DMS153 treated with DMSO at 0.1 percent for 48 hours (cell line): Measurements from ENCODE around the gene UBTD1.
"Not testable (repeated sequence)": the region's sequence is repeated elsewhere in the genome, so short reads cannot be mapped to it uniquely, and the experiment has no call there.

Source experiments
- DNase-seq: peaks from one replicate; lab custom pipeline; 2025; ENCODE audit not compliant: unreplicated experiment; lab: John Stamatoyannopoulos, UW

Gene UBTD1

GRCh38 chr10:97498841-97499560 is at the start of gene UBTD1:
Gene UBTD1, plus strand, starts transcription at chr10:97498924. Its CDS starts 280 bp downstream, at chr10:97499204.
- no peak for DNase-seq

DNA sequence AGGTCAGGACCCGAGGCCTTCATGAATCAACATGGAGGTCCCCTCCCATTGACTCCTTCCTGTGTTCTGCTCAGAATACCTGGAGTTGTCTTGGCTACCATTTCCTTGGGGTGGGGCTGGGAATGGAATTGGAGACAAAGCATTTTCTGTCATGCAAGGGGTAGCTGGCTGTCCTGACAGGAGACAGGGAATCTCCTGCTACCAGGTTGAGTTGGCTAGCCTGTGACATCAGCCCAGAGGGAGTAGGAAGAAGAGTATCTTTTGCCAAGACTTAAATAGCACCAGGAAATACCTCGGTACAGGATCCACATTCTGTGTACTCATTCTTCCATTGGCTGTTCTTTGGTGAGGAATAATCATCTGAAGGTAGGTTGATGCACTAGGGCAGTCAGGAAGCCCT is 47.9 kb upstream of the UBTD1 start:
- no peak for DNase-seq

DNA sequence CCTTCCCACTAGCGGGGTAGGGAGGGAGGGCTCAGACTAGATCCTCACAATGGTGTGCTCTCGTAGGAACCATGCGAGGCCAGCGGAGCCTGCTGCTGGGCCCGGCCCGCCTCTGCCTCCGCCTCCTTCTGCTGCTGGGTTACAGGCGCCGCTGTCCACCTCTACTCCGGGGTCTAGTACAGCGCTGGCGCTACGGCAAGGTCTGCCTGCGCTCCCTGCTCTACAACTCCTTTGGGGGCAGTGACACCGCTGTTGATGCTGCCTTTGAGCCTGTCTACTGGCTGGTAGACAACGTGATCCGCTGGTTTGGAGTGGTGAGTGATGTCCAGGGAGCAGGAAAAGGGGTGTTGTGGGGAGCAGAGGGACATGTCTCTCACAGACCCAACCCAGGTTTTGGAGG is 47.1 kb upstream of the UBTD1 start:
- no peak for DNase-seq

GRCh38 chr10:97452352-97452751 is 46.4 kb upstream of the UBTD1 start:
- no peak for DNase-seq

DNA sequence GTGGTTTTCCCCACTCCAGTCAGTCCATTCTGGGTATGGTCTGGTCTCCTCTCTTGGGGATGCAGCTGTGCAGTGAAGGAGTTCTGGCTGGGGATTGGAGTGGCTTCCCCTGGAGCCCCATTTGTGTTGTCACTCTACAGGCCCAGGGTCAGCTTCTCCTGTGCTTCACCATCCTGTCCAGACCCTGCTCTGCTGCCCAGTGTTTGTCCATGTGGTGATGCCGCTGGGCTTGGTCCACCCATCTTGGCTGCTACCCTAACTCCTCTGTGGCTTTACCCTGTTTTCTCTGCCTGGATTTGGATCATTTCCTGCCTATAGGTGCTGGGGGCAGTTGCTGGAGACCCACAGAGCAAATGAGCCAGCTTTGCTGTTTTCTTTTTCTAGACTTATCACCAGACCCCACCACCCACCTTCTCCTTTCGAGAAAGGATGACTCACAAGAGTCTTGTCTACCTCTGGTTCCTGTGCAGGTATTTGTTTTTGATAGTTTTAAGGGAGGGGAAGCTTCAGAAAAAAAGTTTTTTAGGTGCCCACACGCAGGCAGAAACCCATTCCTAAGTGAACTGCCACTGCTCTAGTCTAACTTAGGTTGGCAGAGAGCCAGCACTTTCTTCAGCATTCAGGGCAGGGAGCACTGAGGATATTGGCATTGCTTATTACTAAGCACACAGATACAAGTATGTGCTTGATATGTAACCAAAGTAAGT is 44.2 kb upstream of the UBTD1 start:
- no peak for DNase-seq

DNA sequence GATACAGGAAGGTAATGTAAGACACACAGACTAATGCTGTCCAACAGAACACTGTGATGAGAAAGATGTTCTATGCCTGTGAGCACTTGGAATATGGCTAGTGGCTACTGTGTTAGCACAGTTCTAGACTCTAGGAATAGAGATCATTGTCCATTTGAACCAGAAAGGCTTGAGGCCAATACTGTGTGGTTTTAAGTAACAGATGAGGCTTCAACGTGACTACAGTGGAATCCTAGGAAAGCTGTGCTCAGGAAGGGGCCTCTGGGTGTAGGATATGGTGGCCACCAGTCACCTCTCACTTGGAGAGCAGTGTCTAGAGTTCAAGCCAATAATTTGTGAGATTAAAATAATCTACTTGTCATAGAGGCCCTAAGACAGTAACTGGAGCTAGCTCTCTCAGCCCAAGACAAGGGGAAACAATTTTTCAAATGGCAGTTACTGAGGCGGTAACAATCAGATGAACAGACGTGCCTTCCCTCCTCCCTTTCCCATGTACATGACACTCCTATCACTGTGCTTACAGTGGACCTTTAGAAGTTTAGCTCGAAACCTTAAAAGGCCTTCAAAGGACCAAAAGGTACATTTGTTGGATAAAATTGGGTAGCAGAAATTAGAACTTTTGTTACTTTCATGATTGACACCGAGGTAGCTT is 42.6 kb upstream of the UBTD1 start:
- no peak for DNase-seq

- no peak for DNase-seq
These were observed 42.0 kb upstream of the UBTD1 start for GRCh38 chr10:97456686-97457065.

DNA sequence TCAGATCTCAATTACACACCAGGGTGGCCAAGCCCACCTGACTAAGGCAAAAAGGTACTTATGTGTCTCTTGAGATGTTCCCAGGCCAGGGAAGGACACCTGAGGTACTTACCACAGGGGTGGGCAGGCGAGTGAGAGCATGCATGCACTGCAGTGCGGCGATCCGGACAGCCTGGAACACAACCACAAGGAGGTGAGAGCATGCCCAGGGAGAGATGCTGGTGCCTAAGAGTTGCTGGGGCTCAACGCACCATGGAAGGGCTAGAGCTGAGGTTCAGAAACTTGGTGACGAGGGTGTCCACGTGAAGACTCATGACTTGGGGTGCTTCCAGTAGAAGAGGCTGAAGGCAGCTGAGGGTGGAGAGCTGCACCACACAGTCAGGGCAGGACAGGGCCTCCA is 39.6 kb upstream of the UBTD1 start:
- DNase-seq, result no peak

GRCh38 chr10:97459933-97460332 is 38.8 kb upstream of the UBTD1 start:
- no peak for DNase-seq

- DNase-seq, result no peak
These were observed 36.4 kb upstream of the UBTD1 start for GRCh38 chr10:97462309-97462708.

DNA sequence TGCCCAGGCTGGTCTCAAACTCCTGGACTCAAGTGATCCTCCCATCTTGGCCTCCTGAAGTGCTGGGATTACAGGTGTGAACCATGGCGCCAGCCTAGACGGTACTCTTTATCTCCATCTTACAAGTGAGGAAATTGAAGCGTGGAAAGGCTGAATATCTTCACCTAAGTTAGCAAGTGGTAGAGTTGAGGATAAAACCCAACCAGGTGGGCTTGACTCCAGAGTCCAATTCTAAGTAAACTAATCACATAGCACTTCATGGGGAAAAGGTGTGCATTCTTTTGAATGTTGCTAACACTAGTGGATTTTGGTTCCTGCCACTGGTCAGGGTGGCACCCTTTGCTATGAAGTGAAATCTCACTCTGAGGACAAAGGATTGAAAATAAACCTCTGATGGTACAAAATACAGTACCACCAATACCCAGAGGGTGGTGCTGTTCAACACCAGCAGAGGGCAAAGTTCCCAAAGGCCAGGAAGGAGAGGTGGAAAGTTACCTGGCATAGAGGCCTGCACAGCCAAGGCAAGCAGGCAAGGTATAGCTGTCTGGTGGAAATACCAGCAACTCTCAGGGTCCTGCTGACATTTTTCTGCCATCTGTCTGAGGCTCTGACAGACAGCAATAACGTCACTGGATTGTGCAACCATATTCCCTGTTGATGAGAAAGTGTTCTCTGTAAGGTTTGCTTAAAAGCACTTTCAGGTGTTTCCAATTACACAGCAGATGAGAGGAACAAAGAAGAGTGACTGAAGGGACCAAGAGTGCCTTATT is 35.2 kb upstream of the UBTD1 start:
- DNase-seq, result peak; percentile 52

- DNase-seq, result no peak
These were observed 34.5 kb upstream of the UBTD1 start for GRCh38 chr10:97464226-97464625.

GRCh38 chr10:97465982-97466381 is 32.7 kb upstream of the UBTD1 start:
- DNase-seq, result no peak

- no peak for DNase-seq
These were observed 32.0 kb upstream of the UBTD1 start for GRCh38 chr10:97466755-97467154.

DNA sequence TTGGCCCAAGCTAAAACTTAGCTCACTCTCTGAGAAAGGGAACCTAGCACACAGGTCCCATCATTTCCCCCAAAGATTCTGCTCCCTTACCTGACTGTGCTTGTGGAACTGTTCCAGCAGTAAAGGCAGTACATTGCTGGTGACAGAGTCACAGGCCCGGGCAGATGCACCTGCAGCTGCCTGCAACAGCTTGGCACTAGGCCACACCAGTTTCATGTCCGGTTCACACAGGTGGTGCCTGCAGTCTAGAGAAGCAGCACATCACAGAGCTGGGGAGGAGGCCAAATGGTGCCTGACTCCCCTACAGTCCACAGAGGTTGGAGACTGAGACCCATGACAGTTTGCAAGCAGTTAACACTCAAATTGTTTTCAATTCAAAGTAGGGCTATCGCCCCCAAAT is 30.6 kb upstream of the UBTD1 start:
- DNase-seq, result no peak

- not testable (repeated sequence) for DNase-seq
These were observed 29.9 kb upstream of the UBTD1 start for GRCh38 chr10:97468781-97469180.

DNA sequence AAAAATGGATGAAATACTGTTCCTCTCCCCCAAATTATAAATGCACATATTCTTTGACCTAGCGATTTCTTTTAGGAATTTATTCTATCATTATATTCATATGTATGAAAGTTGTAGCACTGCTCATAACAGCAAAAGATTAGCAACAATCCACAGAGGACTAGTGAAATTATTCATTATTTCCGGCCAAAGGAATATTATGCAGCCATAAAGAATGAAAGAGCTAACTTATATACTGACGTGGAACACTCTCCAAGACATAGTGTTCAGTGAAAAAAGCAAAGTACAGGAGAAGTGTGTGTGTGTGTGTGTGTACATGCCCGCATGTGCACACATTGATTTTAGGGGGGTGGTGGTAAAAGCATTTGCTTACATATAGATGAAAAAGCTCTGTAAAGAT is 23.8 kb upstream of the UBTD1 start:
- DNase-seq, result no peak

GRCh38 chr10:97475936-97476594 is 22.7 kb upstream of the UBTD1 start:
- no peak for DNase-seq

DNA sequence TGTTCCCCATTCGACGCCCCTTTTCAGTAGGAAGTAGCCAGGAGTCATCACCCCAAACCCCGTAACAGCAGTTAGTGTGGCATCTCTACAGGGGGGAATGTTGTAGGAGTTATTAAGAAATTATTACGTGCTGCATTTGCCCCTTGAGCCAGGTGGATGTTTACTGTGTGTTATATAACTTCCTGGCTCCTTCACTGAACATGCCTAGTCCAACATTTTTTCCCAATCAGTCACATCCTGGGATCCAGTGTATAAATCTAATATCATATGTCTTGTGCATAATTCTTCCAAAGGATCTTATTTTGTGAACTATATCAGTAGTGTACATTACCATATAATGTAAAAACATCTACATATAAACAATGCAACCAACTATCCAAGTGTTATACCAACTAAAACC is 19.3 kb upstream of the UBTD1 start:
- not testable (repeated sequence) for DNase-seq

DNA sequence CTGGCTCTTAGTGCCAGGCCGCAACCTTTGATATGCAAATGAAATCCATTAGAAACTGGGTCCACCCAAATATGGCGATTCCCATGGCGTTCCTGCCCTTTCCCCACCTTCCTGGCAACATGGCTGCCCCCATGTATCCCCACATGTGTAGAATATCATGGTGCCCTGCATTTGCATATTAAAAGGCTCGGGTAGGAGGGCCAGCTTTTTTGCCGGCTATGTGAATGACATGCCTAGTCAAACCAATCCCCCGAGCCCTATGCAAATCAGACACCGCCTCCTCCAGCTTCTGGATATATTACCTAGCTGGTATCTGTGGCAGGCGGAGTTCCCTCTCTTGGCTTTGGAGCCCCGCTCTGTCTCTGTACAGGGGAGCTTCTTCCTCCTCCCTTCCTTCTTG is 18.8 kb upstream of the UBTD1 start:
- no peak for DNase-seq

DNA sequence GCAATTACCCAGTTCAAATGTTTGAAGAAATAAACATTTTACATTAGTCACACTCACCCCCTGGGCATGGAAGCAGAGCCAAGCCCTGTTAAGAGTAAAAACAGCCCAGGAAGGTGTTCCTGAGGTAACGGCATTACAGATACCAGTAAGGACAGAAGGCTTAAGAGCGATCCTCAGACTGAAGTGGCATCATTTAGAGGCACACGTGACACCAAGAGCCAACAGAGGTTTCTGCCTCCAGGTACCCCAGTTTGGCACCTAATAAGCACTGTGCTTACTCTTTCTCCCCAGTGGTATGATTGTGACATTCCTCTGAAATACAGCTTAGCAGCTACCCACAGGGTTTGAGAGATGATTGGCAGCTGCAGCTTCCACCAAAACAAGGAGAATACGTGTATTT is 17.7 kb upstream of the UBTD1 start:
- no peak for DNase-seq
